ENCODE results near the gene CLTRN. TPM values are rescaled to one million over a fixed set of nuclear protein-coding genes. Genes with fewer than 3 reads are reported as not detected.
A peak's percentile ranks its signal among the peaks of the same experiment; 100 is the strongest.
"Not testable (repeated sequence)": the region's sequence is repeated elsewhere in the genome, so short reads cannot be mapped to it uniquely, and the experiment has no call there.

Gene CLTRN
- total RNA-seq, 2 experiments from 2014 or later: 0.61 to 0.62 TPM

GRCh38 chrX:15679246-15679645 lies 14.6 kb upstream of the CLTRN start:
- intact Hi-C loops (cut with DNase I, micrococcal nuclease): loop anchor here (5.0 to 10.0 kb wide), 3 partner anchors 73 to 1036 kb away; partner anchors contain the start of genes CTPS2 (in 1 of the 2), PIR (in 1 of the 2) and SYAP1 (in 1 of the 2)
- Mint-ChIP-seq H3K4me1 (peaks cover 25% of the 10 kb centered on the region), H3K27ac (no peak overlapping the region), H3K9me3 (ENCODE audit: low read depth) (no peaks in the 10 kb centered on the region), H3K4me3 (no peak overlapping the region), H3K27me3 (no peaks in the 10 kb centered on the region), H3K36me3 (ENCODE audit: low read depth) (peaks cover 6% of the 10 kb centered on the region)
- CTCF ChIA-PET: no interaction called here
- POLR2A ChIA-PET: no interaction called here
- DNase-seq (peak; percentile 20), ATAC-seq (no peak)

GRCh38 chrX:15678339-15678738 lies 13.7 kb upstream of the CLTRN start:
- intact Hi-C loops (cut with DNase I, micrococcal nuclease): loop anchor here (5.0 to 10.0 kb wide), 3 partner anchors 74 to 1036 kb away; partner anchors contain the start of genes CTPS2 (in 1 of the 2), PIR (in 1 of the 2) and SYAP1 (in 1 of the 2)
- H3K9me3 Mint-ChIP-seq (ENCODE audit: low read depth): no peaks in the 10 kb centered on the region
- CTCF ChIA-PET: no interaction called here
- H3K27me3 Mint-ChIP-seq: no peaks in the 10 kb centered on the region
- POLR2A ChIA-PET: no interaction called here
- H3K4me1 Mint-ChIP-seq: peaks cover 30% of the 10 kb centered on the region
- peaks cover 6% of the 10 kb centered on the region for H3K36me3 Mint-ChIP-seq (ENCODE audit: low read depth)
- H3K4me3 Mint-ChIP-seq: no peak overlapping the region
- DNase-seq: no peak
- no peak overlapping the region for H3K27ac Mint-ChIP-seq
- ATAC-seq: no peak

- Mint-ChIP-seq H3K4me1 (peaks cover 33% of the 10 kb centered on the region), H3K27me3 (no peaks in the 10 kb centered on the region), H3K4me3 (no peak overlapping the region), H3K36me3 (ENCODE audit: low read depth) (peaks cover 6% of the 10 kb centered on the region), H3K27ac (no peak overlapping the region), H3K9me3 (ENCODE audit: low read depth) (no peaks in the 10 kb centered on the region)
- DNase-seq (no peak), ATAC-seq (no peak)
- intact Hi-C loops (cut with DNase I, micrococcal nuclease): loop anchor here (5.0 to 10.0 kb wide), 3 partner anchors 75 to 1038 kb away; partner anchors contain the start of genes CTPS2 (in 1 of the 2), PIR (in 1 of the 2) and SYAP1 (in 1 of the 2)
- ChIA-PET POLR2A (no interaction called here), CTCF (no interaction called here)
These were observed 12.3 kb upstream of the CLTRN start for GRCh38 chrX:15676886-15677285.

GRCh38 chrX:15675490-15675921 lies 10.9 kb upstream of the CLTRN start:
- Mint-ChIP-seq H3K4me3 (no peak overlapping the region), H3K27ac (no peak overlapping the region), H3K9me3 (ENCODE audit: low read depth) (no peaks in the 10 kb centered on the region), H3K27me3 (no peaks in the 10 kb centered on the region), H3K36me3 (ENCODE audit: low read depth) (peaks cover 4% of the 10 kb centered on the region), H3K4me1 (peaks cover 29% of the 10 kb centered on the region)
- CTCF ChIA-PET: interaction anchor here (0.7 to 0.8 kb wide), 4 partner anchors 11 to 182 kb away, joined by 3 read pairs; partner anchors contain the start of gene PIR
- peak; percentile 91 for DNase-seq
- POLR2A ChIA-PET: interaction anchor here (0.6 to 0.9 kb wide), 2 partner anchors 44 to 183 kb away, joined by 3 read pairs; no protein-coding TSS in a partner anchor
- intact Hi-C loops (cut with DNase I, micrococcal nuclease): loop anchor here (1.0 to 10.0 kb wide), 10 partner anchors 63 to 1044 kb away; partner anchors contain the start of genes AP1S2 (in 2 of the 2), CA5B (in 2 of the 2), PIGA (in 2 of the 2) and SYAP1 (in 2 of the 2)
- ATAC-seq: peak; percentile 80

- peak; percentile 79 for ATAC-seq
- Mint-ChIP-seq H3K4me3 (no peak overlapping the region), H3K27ac (no peak overlapping the region), H3K4me1 (peaks cover 25% of the 10 kb centered on the region), H3K36me3 (ENCODE audit: low read depth) (peaks cover 4% of the 10 kb centered on the region), H3K27me3 (no peaks in the 10 kb centered on the region), H3K9me3 (ENCODE audit: low read depth) (no peaks in the 10 kb centered on the region)
- intact Hi-C loops (cut with DNase I, micrococcal nuclease): loop anchor here (1.0 to 10.0 kb wide), 11 partner anchors 63 to 1044 kb away; partner anchors contain the start of genes AP1S2 (in 2 of the 2), CA5B (in 2 of the 2), PIGA (in 2 of the 2) and PIR (in 2 of the 2)
- ChIA-PET CTCF (interaction anchor here (0.7 to 0.8 kb wide), 3 partner anchors 12 to 182 kb away, joined by 3 read pairs; partner anchors contain the start of gene PIR), POLR2A (interaction anchor here (0.8 to 0.9 kb wide), 2 partner anchors 116 to 184 kb away, joined by 3 read pairs; no protein-coding TSS in a partner anchor)
- DNase-seq: peak; percentile 92
These were observed 10.4 kb upstream of the CLTRN start for GRCh38 chrX:15674841-15675489.

- DNase-seq: no peak
- ChIA-PET POLR2A (interaction anchor here (0.8 to 0.9 kb wide), 2 partner anchors 116 to 184 kb away, joined by 3 read pairs; no protein-coding TSS in a partner anchor), CTCF (no interaction called here)
- Mint-ChIP-seq H3K27ac (no peak overlapping the region), H3K4me1 (peaks cover 25% of the 10 kb centered on the region), H3K36me3 (ENCODE audit: low read depth) (peaks cover 4% of the 10 kb centered on the region), H3K4me3 (no peak overlapping the region), H3K9me3 (ENCODE audit: low read depth) (no peaks in the 10 kb centered on the region), H3K27me3 (no peaks in the 10 kb centered on the region)
- intact Hi-C loops (cut with DNase I, micrococcal nuclease): loop anchor here (2.0 to 10.0 kb wide), 4 partner anchors 180 to 1040 kb away; partner anchors contain the start of genes PIR (in 2 of the 2), CTPS2 (in 1 of the 2), PIGA (in 1 of the 2) and SYAP1 (in 1 of the 2)
- no peak for ATAC-seq
These were observed 9.9 kb upstream of the CLTRN start for GRCh38 chrX:15674514-15674840.

DNA sequence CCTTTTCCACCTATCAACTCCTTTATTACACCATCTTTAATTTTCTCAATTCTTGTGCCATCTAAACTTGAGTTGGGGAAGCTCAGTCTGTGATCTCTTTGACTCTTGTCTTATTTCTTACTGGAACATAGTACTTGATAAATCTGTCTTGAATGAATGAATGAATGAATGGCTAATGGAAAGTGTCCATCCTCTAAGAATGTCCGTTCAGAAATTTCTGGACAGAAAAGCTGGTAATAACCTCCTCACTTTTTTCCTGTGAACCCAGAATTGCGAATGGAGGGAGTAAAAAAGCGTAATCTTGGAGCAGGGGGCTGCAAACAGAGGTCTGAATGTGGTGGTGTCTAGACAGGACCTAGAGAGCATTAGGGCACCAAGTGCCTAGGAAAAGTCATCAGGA lies 9.4 kb upstream of the CLTRN start:
- DNase-seq: no peak
- Mint-ChIP-seq H3K4me1 (peaks cover 25% of the 10 kb centered on the region), H3K27me3 (no peaks in the 10 kb centered on the region), H3K9me3 (ENCODE audit: low read depth) (no peaks in the 10 kb centered on the region), H3K36me3 (ENCODE audit: low read depth) (peaks cover 4% of the 10 kb centered on the region), H3K4me3 (no peak overlapping the region), H3K27ac (no peak overlapping the region)
- intact Hi-C loops (cut with DNase I, micrococcal nuclease): loop anchor here (2.0 to 10.0 kb wide), 4 partner anchors 179 to 1041 kb away; partner anchors contain the start of genes PIR (in 2 of the 2), CTPS2 (in 1 of the 2), PIGA (in 1 of the 2) and SYAP1 (in 1 of the 2)
- ChIA-PET CTCF (no interaction called here), POLR2A (no interaction called here)
- ATAC-seq: no peak

DNA sequence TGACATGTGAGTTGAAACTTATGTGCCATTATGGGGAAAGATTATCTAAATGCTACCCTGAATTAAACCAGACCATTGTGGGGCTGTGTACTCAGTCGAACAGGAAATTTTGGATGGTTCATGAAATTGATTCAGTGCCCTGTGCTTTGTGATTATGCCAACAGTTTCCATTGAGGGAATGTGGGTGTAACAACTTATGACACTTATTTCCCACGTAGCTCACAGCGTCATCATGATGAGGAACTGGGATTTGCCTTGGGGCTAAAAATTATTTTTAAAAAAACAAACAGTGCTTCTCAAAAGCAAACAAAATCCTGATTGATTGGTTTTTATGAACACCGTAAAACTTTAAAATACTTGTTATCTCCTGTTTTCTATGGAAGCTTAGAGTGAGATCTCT lies 8.3 kb upstream of the CLTRN start:
- ATAC-seq: no peak
- ChIA-PET POLR2A (no interaction called here), CTCF (no interaction called here)
- Mint-ChIP-seq H3K36me3 (ENCODE audit: low read depth) (peaks cover under 1% of the 10 kb centered on the region), H3K9me3 (ENCODE audit: low read depth) (no peaks in the 10 kb centered on the region), H3K27ac (no peak overlapping the region), H3K27me3 (no peaks in the 10 kb centered on the region), H3K4me1 (peaks cover 21% of the 10 kb centered on the region), H3K4me3 (no peak overlapping the region)
- intact Hi-C loops (cut with DNase I, micrococcal nuclease): loop anchor here (5.0 to 10.0 kb wide), 3 partner anchors 178 to 1042 kb away; partner anchors contain the start of genes PIR (in 2 of the 2), CTPS2 (in 1 of the 2) and SYAP1 (in 1 of the 2)
- no peak for DNase-seq

- POLR2A ChIA-PET: no interaction called here
- ATAC-seq (no peak), DNase-seq (no peak)
- no peak overlapping the region for H3K27ac Mint-ChIP-seq
- H3K27me3 Mint-ChIP-seq: peaks cover 13% of the 10 kb centered on the region
- intact Hi-C loops (cut with DNase I, micrococcal nuclease): no loop called here
- H3K4me1 Mint-ChIP-seq: no peaks in the 10 kb centered on the region
- no peak overlapping the region for H3K4me3 Mint-ChIP-seq
- no peaks in the 10 kb centered on the region for H3K9me3 Mint-ChIP-seq (ENCODE audit: low read depth)
- CTCF ChIA-PET: interaction anchor here (1.2 kb wide), 1 partner anchor 24 kb away, joined by 3 read pairs; no protein-coding TSS in a partner anchor
- no peaks in the 10 kb centered on the region for H3K36me3 Mint-ChIP-seq (ENCODE audit: low read depth)
These were observed 1.2 kb downstream of the CLTRN start for GRCh38 chrX:15663439-15663838.

DNA sequence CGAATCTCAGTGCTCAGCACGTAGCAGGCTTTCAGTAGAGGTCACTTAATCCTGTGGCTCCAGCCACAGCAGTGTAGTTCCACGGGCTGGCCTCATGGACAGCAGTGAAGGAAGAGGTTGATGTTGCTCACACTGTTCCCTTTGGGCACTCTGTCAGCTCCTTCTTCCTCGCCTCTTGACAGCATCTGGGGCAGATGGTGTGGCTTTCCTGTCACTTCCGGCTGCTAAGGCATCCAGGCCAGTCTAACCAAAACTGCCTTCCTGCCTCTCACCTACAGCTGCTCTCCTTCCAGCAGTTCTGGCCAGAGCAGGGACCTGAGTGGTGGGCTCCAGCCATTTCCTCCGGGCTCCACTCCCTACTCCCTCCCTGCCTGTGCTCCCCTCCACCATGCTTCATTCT lies 9.8 kb downstream of the CLTRN start:
- DNase-seq; intact Hi-C loops (cut with DNase I, micrococcal nuclease); H3K36me3 Mint-ChIP-seq (ENCODE audit: low read depth); H3K9me3 Mint-ChIP-seq (ENCODE audit: low read depth); H3K27me3 Mint-ChIP-seq; CTCF ChIA-PET; ATAC-seq; H3K27ac Mint-ChIP-seq; H3K4me3 Mint-ChIP-seq; POLR2A ChIA-PET; H3K4me1 Mint-ChIP-seq: not testable (repeated sequence)

- Mint-ChIP-seq H3K9me3 (ENCODE audit: low read depth) (no peaks in the 10 kb centered on the region), H3K27me3 (peaks cover 3% of the 10 kb centered on the region), H3K36me3 (ENCODE audit: low read depth) (no peaks in the 10 kb centered on the region), H3K27ac (no peak overlapping the region), H3K4me3 (no peak overlapping the region), H3K4me1 (no peaks in the 10 kb centered on the region)
- DNase-seq: no peak
- POLR2A ChIA-PET: no interaction called here
- CTCF ChIA-PET: no interaction called here
- ATAC-seq: no peak
- intact Hi-C loops (cut with DNase I, micrococcal nuclease): no loop called here
These were observed 10.6 kb downstream of the CLTRN start for GRCh38 chrX:15653961-15654360.

Data from activated CD4-positive, alpha-beta T cell treated with anti-CD3 and anti-CD28 coated beads for 36 hours (primary cell).